Sigmoid colon (tissue), 7 donors: ENCODE results near the gene FAM78B. TPM values are rescaled to one million over a fixed set of nuclear protein-coding genes. Genes with fewer than 3 reads are reported as not detected.

ENCODE experiments used
- DNase-seq: peaks from one replicate; pipeline ENCODE4 v3.0.0-alpha.2; 2019
- H3K27ac ChIP-seq, 4 donors: fragments of 200-600 bp; sonication (generic); one replicate each; pipeline ENCODE4 v1.5.1; 2016 to 2019; ENCODE audit warnings: mild to moderate bottlenecking in 1 of 4
- H3K27me3 ChIP-seq, 3 donors: fragments of 200-600 bp; sonication (generic); one replicate each; pipeline ENCODE4 v1.5.1; 2019; ENCODE audit warnings: mild to moderate bottlenecking in 1 of 3
- H3K36me3 ChIP-seq, 4 donors: fragments of 200-600 bp; sonication (generic); one replicate each; pipeline ENCODE4 v1.5.1; 2016 to 2019
- H3K4me1 ChIP-seq, 4 donors: fragments of 200-600 bp; sonication (generic); one replicate each; pipeline ENCODE4 v1.5.1; 2017 to 2019
- H3K4me3 ChIP-seq, 4 donors: fragments of 200-600 bp; sonication (generic); one replicate each; pipeline ENCODE4 v1.5.1; 2017 to 2019; ENCODE audit warnings: mild to moderate bottlenecking in 2 of 4, moderate library complexity in 1 of 4
- H3K9me3 ChIP-seq, 4 donors: fragments of 200-600 bp in 3 of 4; sonication (generic) in 3 of 4; one replicate each; pipeline versions ENCODE4 v1.5.1 to v1.6.1; 2013 to 2019
- CTCF ChIP-seq, 4 experiments: fragments of 450-650 bp in 3 of 4; fragments of 200-600 bp in 1 of 4; IDR thresholded peaks; one replicate each; pipeline ENCODE4 v1.5.1; 2016 to 2019; ENCODE audit warnings: antibody characterized with exemption in 4 of 4, mild to moderate bottlenecking in 3 of 4, moderate library complexity in 2 of 4
- EP300 ChIP-seq, 4 donors: sonication (generic); formaldehyde crosslinking; IDR thresholded peaks; one replicate each; pipeline ENCODE4 v1.6.1; 2017; ENCODE audit warnings: antibody characterized with exemption in 4 of 4
- POLR2A ChIP-seq, 2 donors: fragments of 450-650 bp; IDR thresholded peaks; one replicate each; pipeline ENCODE4 v1.6.1; 2016; ENCODE audit warnings: antibody characterized with exemption in 2 of 2, mild to moderate bottlenecking in 2 of 2, moderate library complexity in 2 of 2
- POLR2AphosphoS5 ChIP-seq, 4 donors: sonication (generic); formaldehyde crosslinking; IDR thresholded peaks; one replicate each; pipeline ENCODE4 v1.6.1; 2017; ENCODE audit warnings: antibody characterized with exemption in 4 of 4
- WGBS, 2 donors: extraction: QIAGEN DNeasy Blood & Tissue Kit; methylation state at CpG; one replicate each; pipeline ENCODE4 v1.1.7; 2013; 5-methylcytosine and 5-hydroxymethylcytosine counted together
- intact Hi-C: fragments of 100-400 bp; cut with DNase I; formaldehyde crosslinking; loops from one replicate; pipeline ENCODE4 v1.15.1; 2023
- polyA plus RNA-seq, 3 donors: library from polyadenylated mRNA; stranded (reverse); fragments of 200-250 nt; gene quantifications; one replicate each; pipeline ENCODE4 v1.2.3, GENCODE V29; 2013
- total RNA-seq, 4 donors: library from RNA; depleted of rRNA; stranded (reverse); fragments of >200 nt; gene quantifications; one replicate each; pipeline ENCODE4 v1.1.0, GENCODE V29; 2016
- donor health status: healthy with polysubstance abuse.
- donor health status: Bipolar disorder and iron deficiency.
- donor health status: healthy.

FAM78B gene
- total and polyA plus RNA-seq, 7 donors = 0.23 to 5.4 (median 2.0) TPM

- Histone ChIP-seq H3K27me3 (no peaks in the 10 kb centered on the region), H3K9me3 (no peaks in the 10 kb centered on the region), H3K36me3 (no peaks in the 10 kb centered on the region), H3K27ac (no peak overlapping the region), H3K4me1 (no peaks in the 10 kb centered on the region), H3K4me3 (no peak overlapping the region)
- intact Hi-C loops = no loop called here
- 69 to 79% methylated on average over 12 of the region's 12 CpGs for WGBS, 2 donors
- TF ChIP-seq POLR2AphosphoS5 (IDR thresholded peaks at IDR 0.05) = no peak
- TF ChIP-seq CTCF (IDR thresholded peaks at IDR 0.05) = no peak
- TF ChIP-seq POLR2A (IDR thresholded peaks at IDR 0.05) = no peak
- no peak for TF ChIP-seq EP300 (IDR thresholded peaks at IDR 0.05)
- no peak for DNase-seq
These were observed 104.3 kb downstream of the FAM78B start for GRCh38 chr1:166062421-166063070.

- no peak overlapping the region for H3K27ac ChIP-seq
- no peak for DNase-seq
- H3K4me3 ChIP-seq = no peak overlapping the region
- H3K36me3 ChIP-seq = no peaks in the 10 kb centered on the region
- intact Hi-C loops = no loop called here
- no peaks in the 10 kb centered on the region for H3K9me3 ChIP-seq
- H3K27me3 ChIP-seq = peaks cover 0 to under 1% (median 0%) of the 10 kb centered on the region in 3 donors
- whole genome bisulfite sequencing, 2 donors = 57 to 73% methylated on average over 5 of the region's 5 CpGs
- TF ChIP-seq EP300 (IDR thresholded peaks at IDR 0.05) (no peak), POLR2AphosphoS5 (IDR thresholded peaks at IDR 0.05) (no peak), CTCF (IDR thresholded peaks at IDR 0.05) (no peak), POLR2A (IDR thresholded peaks at IDR 0.05) (no peak)
- H3K4me1 ChIP-seq = no peaks in the 10 kb centered on the region
These were observed 109.2 kb downstream of the FAM78B start for GRCh38 chr1:166057650-166058049.

GRCh38 chr1:166053395-166053794 lies 113.4 kb downstream of the FAM78B start:
- WGBS, 2 donors = 76 to 88% methylated on average over 3 of the region's 3 CpGs
- intact Hi-C loops = no loop called here
- no peak overlapping the region for H3K4me3 ChIP-seq

GRCh38 chr1:166040202-166040997 lies 126.4 kb downstream of the FAM78B start:
- WGBS, 2 donors = 14 to 39% methylated on average over 8 of the region's 8 CpGs
- no peak overlapping the region for H3K4me3 ChIP-seq
- no peaks in the 10 kb centered on the region for H3K4me1 ChIP-seq
- intact Hi-C loops = no loop called here
- no peaks in the 10 kb centered on the region for H3K27me3 ChIP-seq
- no peak for TF ChIP-seq EP300 (IDR thresholded peaks at IDR 0.05)
- TF ChIP-seq POLR2A (IDR thresholded peaks at IDR 0.05) = no peak
- TF ChIP-seq CTCF (IDR thresholded peaks at IDR 0.05) = no peak
- no peak for TF ChIP-seq POLR2AphosphoS5 (IDR thresholded peaks at IDR 0.05)
- no peak for DNase-seq
- no peak overlapping the region for H3K27ac ChIP-seq
- no peaks in the 10 kb centered on the region for H3K9me3 ChIP-seq
- H3K36me3 ChIP-seq = no peaks in the 10 kb centered on the region

More at GRCh38 chr1:166053395-166053794, 113.4 kb downstream of the FAM78B start:
- H3K27me3 ChIP-seq = peaks cover 0 to 5% (median 0%) of the 10 kb centered on the region in 3 donors
- no peaks in the 10 kb centered on the region for H3K4me1 ChIP-seq
- DNase-seq = no peak
- no peaks in the 10 kb centered on the region for H3K9me3 ChIP-seq
- no peak for TF ChIP-seq POLR2A (IDR thresholded peaks at IDR 0.05)
- TF ChIP-seq CTCF (IDR thresholded peaks at IDR 0.05) = no peak
- TF ChIP-seq POLR2AphosphoS5 (IDR thresholded peaks at IDR 0.05) = no peak
- no peak overlapping the region for H3K27ac ChIP-seq
- no peaks in the 10 kb centered on the region for H3K36me3 ChIP-seq
